ENCODE measurements around the gene MIS12. TPM values are rescaled to one million over a fixed set of nuclear protein-coding genes. Genes with fewer than 3 reads are reported as not detected.
A peak's percentile ranks its signal among the peaks of the same experiment; 100 is the strongest.

Gene MIS12
- total and polyA plus RNA-seq, 9 of the 15 experiments (the other 6 are each of a cell fraction or from before 2014, with no cell fraction given) = 13.5 to 31.9 (median 25.5) TPM

- FAIRE-seq = peak; percentile 93
- CTCF ChIA-PET (ENCODE audit: low intra/inter-chr PET ratio) = interaction anchor here (0.5 to 2.0 kb wide), 2 partner anchors 45 to 189 kb away, joined by 3 to 9 read pairs; no protein-coding TSS in a partner anchor
- Histone ChIP-seq H3K9ac (ENCODE audit: insufficient read depth in 1 of 2, low read depth in 2 of 2, low read length in 2 of 2) (peak within 1 kb of the TSS; percentile 92 to 97), H2AFZ (ENCODE audit: low read depth, low read length) (peak within 1 kb of the TSS; percentile 89), H3K27ac (ENCODE audit: extremely low read depth, low read depth, low read length) (peak within 1 kb of the TSS; percentile 85), H3K27me3 (ENCODE audit: control insufficient read depth in 2 of 2, insufficient read depth in 2 of 2, low read length in 2 of 2) (no peaks in the 10 kb centered on the region), H3K4me3 (peak within 1 kb of the TSS; percentile 94), H4K20me1 (replicated peaks; ENCODE audit: control insufficient read depth, insufficient read depth, low read length) (no peaks in the 10 kb centered on the region), H3K9me3 (replicated peaks; ENCODE audit: control insufficient read depth, insufficient read depth, low read depth, low read length) (no peaks in the 10 kb centered on the region), H3K36me3 (ENCODE audit: control insufficient read depth, insufficient read depth, low read length) (peaks cover 55% of the 10 kb centered on the region), H3K9me1 (ENCODE audit: control insufficient read depth, insufficient read depth, low read length) (no peaks in the 10 kb centered on the region), H3K79me2 (ENCODE audit: control insufficient read depth, insufficient read depth, low read length) (peaks cover 49% of the 10 kb centered on the region), H3K4me2 (ENCODE audit: insufficient read depth, low read length) (peak within 1 kb of the TSS; percentile 94), H3K4me1 (replicated peaks in 1 of 2; ENCODE audit: control insufficient read depth in 2 of 2, insufficient read depth in 2 of 2, low read length in 2 of 2) (peaks cover 8 to 9% of the 10 kb centered on the region in 2 experiments; a peak in 4 of 5 replicates)
- BruUV-seq (replicated peaks) = no TSS peak
- intact Hi-C loops (cut with micrococcal nuclease) (loop anchor here (1.0 to 5.0 kb wide), 2 partner anchors 190 to 242 kb away; no protein-coding TSS in a partner anchor), in situ Hi-C loops (cut with MboI) (no loop called here)
- DNase-seq (ENCODE audit: extremely low read depth in 1 of 4, low spot score in 3 of 4) = peak; percentile 85 to 94 (median 88)
- WGBS (ENCODE audit: insufficient coverage, low coverage, missing lambda C conversion rate) = under 1% methylated on average over 68 of the region's 75 CpGs
- POLR2A ChIA-PET = interaction anchor here (0.5 to 1.5 kb wide), 8 partner anchors 18 to 216 kb away, joined by 3 to 8 read pairs (median 4); partner anchors contain the start of gene NUP88
- ATAC-seq = peak; percentile 95
- TF ChIP-seq ETS1 (conservative IDR thresholded peaks at IDR 0.05; ENCODE audit: control insufficient read depth, low read depth, low read length) (peak; percentile 70), RNF219 (CRISPR knock-in tag; IDR thresholded peaks at IDR 0.05) (no peak), NBN (IDR thresholded peaks at IDR 0.05; ENCODE audit: low read depth) (no peak), PRMT5 (CRISPR knock-in tag; IDR thresholded peaks at IDR 0.05) (no peak), ATF3 (IDR thresholded peaks at IDR 0.05) (no peak), ATF3 (CRISPR knock-in tag; conservative IDR thresholded peaks at IDR 0.05) (no peak), HDGF (IDR thresholded peaks at IDR 0.05) (no peak), TARDBP (IDR thresholded peaks at IDR 0.05) (no peak; the same call in 1 of the 2 replicates), NEUROD1 (IDR thresholded peaks at IDR 0.05; ENCODE audit: borderline replicate concordance, low read depth, low read length, partially characterized antibody) (peak; percentile 14), ZFX (CRISPR knock-in tag; IDR thresholded peaks at IDR 0.05) (peak; percentile 79), RB1 (IDR thresholded peaks at IDR 0.05; ENCODE audit: low read depth) (peak; percentile 73), SNAPC5 (CRISPR knock-in tag; IDR thresholded peaks at IDR 0.05) (no peak), MAFK (IDR thresholded peaks at IDR 0.05; ENCODE audit: low read length) (no peak), CREM (IDR thresholded peaks at IDR 0.05; ENCODE audit: low read depth) (peak; percentile 58; the same call in 1 of the 2 replicates), POLR2H (tag; IDR thresholded peaks at IDR 0.05; ENCODE audit: low read depth) (no peak), SRSF3 (IDR thresholded peaks at IDR 0.05; ENCODE audit: insufficient read depth, low read length) (no peak), ZBTB2 (IDR thresholded peaks at IDR 0.05) (peak; percentile 26; the same call in 1 of the 2 replicates)
Measured at GRCh38 chr17:5438716-5439445, 47.5 kb upstream of the MIS12 start, which contains the start of gene C1QBP. TSS of gene C1QBP (minus strand) at chr17:5439155. CDS start at chr17:5439073, 82 bp downstream.

Data from K562 (cell line).